Trophoblast cell (in vitro differentiated cells and primary cell): ENCODE results near the gene NASP.
A peak's percentile ranks its signal among the peaks of the same experiment; 100 is the strongest.
"Not testable (repeated sequence)": the region's sequence is repeated elsewhere in the genome, so short reads cannot be mapped to it uniquely, and the experiment has no call there.

Experiments
- DNase-seq, 2 donors: peaks; one replicate each; pipeline ENCODE4 v3.0.0-alpha.2; 2016
- H2AFZ ChIP-seq: 2 replicates; pipeline ENCODE4 v1.6.1; 2013; ENCODE audit warnings: low read length, moderate library complexity, mild to moderate bottlenecking; ENCODE audit not compliant: insufficient read depth, poor library complexity
- H2AK5ac ChIP-seq: 2 replicates; pipeline ENCODE4 v1.6.1; 2013; ENCODE audit warnings: mild to moderate bottlenecking, low read length
- H2BK120ac ChIP-seq: 2 replicates; pipeline ENCODE4 v1.6.1; 2013; ENCODE audit warnings: low read length, mild to moderate bottlenecking, moderate library complexity; ENCODE audit not compliant: insufficient read depth, poor library complexity
- H2BK12ac ChIP-seq: 2 replicates; pipeline ENCODE4 v1.6.1; 2013; ENCODE audit warnings: mild to moderate bottlenecking, low read length, moderate library complexity
- H2BK5ac ChIP-seq: 2 replicates; pipeline ENCODE4 v1.6.1; 2013; ENCODE audit warnings: low read length, low read depth, moderate library complexity, mild to moderate bottlenecking; ENCODE audit not compliant: poor library complexity
- H3K14ac ChIP-seq: 2 replicates; pipeline ENCODE4 v1.6.1; 2013; ENCODE audit warnings: mild to moderate bottlenecking, low read length
- H3K18ac ChIP-seq: 2 replicates; pipeline ENCODE4 v1.6.1; 2013; ENCODE audit warnings: mild to moderate bottlenecking, low read length
- H3K23ac ChIP-seq: 2 replicates; pipeline ENCODE4 v1.6.1; 2013; ENCODE audit warnings: low read length
- H3K27ac ChIP-seq: 2 replicates; pipeline ENCODE4 v1.5.1; 2013; ENCODE audit warnings: low read depth, mild to moderate bottlenecking, inconsistent platforms, low read length, moderate library complexity
- H3K27me3 ChIP-seq: 2 replicates; pipeline ENCODE4 v1.6.1; 2013; ENCODE audit warnings: inconsistent platforms, mild to moderate bottlenecking, low read length, moderate library complexity; ENCODE audit not compliant: insufficient read depth
- H3K36me3 ChIP-seq, 2 experiments: 1 replicate in 1 of 2; 2 replicates in 1 of 2; pipeline ENCODE4 v1.6.1; 2013; ENCODE audit warnings: low read length in 2 of 2, mild to moderate bottlenecking in 2 of 2, moderate library complexity in 1 of 2; ENCODE audit not compliant: insufficient read depth in 2 of 2, control insufficient read depth in 1 of 2
- H3K4ac ChIP-seq: 2 replicates; pipeline ENCODE4 v1.6.1; 2013; ENCODE audit warnings: low read depth, mild to moderate bottlenecking, low read length, moderate library complexity
- H3K4me1 ChIP-seq, 2 experiments: 1 replicate in 1 of 2; 2 replicates in 1 of 2; pipeline ENCODE4 v1.6.1; 2013; ENCODE audit warnings: low read length in 2 of 2, mild to moderate bottlenecking in 2 of 2, moderate library complexity in 1 of 2; ENCODE audit not compliant: insufficient read depth in 2 of 2, control insufficient read depth in 1 of 2
- H3K4me2 ChIP-seq: 2 replicates; pipeline ENCODE4 v1.6.1; 2013; ENCODE audit warnings: inconsistent platforms, mild to moderate bottlenecking, low read length, moderate library complexity
- H3K4me3 ChIP-seq: 2 replicates; pipeline ENCODE4 v1.5.1; 2013; ENCODE audit warnings: mild to moderate bottlenecking, low read depth, low read length, inconsistent platforms
- H3K79me1 ChIP-seq: one replicate; pipeline ENCODE4 v1.6.1; 2013; ENCODE audit warnings: low read length
- H3K79me2 ChIP-seq: 2 replicates; pipeline ENCODE4 v1.6.1; 2013; ENCODE audit warnings: low read length, mild to moderate bottlenecking; ENCODE audit not compliant: control insufficient read depth, insufficient read depth, poor library complexity
- H3K9ac ChIP-seq: 2 replicates; pipeline ENCODE4 v1.6.1; 2013; ENCODE audit warnings: mild to moderate bottlenecking, low read length
- H3K9me3 ChIP-seq: 2 replicates; pipeline ENCODE4 v1.6.1; 2013; ENCODE audit warnings: low read depth, mild to moderate bottlenecking, control low read depth, inconsistent platforms, low read length; ENCODE audit not compliant: insufficient read depth
- H4K12ac ChIP-seq: 2 replicates; pipeline ENCODE4 v1.6.1; 2013; ENCODE audit warnings: low read depth, mild to moderate bottlenecking, low read length, moderate library complexity
- H4K8ac ChIP-seq: 2 replicates; pipeline ENCODE4 v1.6.1; 2013; ENCODE audit warnings: low read depth, mild to moderate bottlenecking, low read length, moderate library complexity
- H4K91ac ChIP-seq: one replicate; pipeline ENCODE4 v1.6.1; 2013; ENCODE audit warnings: low read depth, mild to moderate bottlenecking, low read length, moderate library complexity
- WGBS: extraction: QIAGEN DNeasy Blood & Tissue Kit; methylation state at CpG from one replicate; pipeline ENCODE4 v1.1.7; 2013; ENCODE audit warnings: missing lambda C conversion rate; ENCODE audit not compliant: insufficient read length, insufficient coverage; ENCODE audit errors: extremely low coverage; 5-methylcytosine and 5-hydroxymethylcytosine counted together

NASP gene

DNA sequence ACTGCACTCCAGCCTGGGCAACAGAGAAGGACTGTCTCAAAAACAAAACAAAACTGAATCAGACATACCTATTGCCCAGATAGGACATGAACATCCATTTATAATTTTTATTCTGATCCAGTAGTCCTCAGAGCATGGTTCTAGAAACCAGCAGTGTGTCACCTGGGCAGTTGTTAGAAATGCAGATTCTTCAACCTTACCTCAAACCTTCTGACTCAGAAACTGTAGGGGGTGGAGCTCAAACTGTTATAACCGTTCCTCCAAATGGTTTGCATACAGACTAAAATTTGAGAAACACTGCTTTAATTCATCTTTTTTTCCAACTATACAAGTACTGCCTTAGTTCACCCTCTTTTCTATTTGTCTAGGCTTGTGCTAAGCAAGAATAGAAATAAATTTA, 6.0 kb downstream of the NASP start:
- Histone ChIP-seq H2BK12ac (no peak overlapping the region), H3K4me3 (no peak overlapping the region), H2AK5ac (no peak overlapping the region), H2BK5ac (no peak overlapping the region), H3K18ac (no peak overlapping the region), H3K9me3 (no peaks in the 10 kb centered on the region), H3K27me3 (no peaks in the 10 kb centered on the region), H3K79me1 (no peaks in the 10 kb centered on the region), H2BK120ac (no peak overlapping the region), H3K23ac (no peak overlapping the region), H3K14ac (no peak overlapping the region), H3K9ac (no peak overlapping the region), H3K36me3 (peaks cover 18 to 23% of the 10 kb centered on the region in 2 experiments), H3K4me2 (no peak overlapping the region), H3K4ac (peak overlapping the region; percentile 60), H4K12ac (no peak overlapping the region), H2AFZ (no peak overlapping the region), H4K8ac (no peak overlapping the region), H3K4me1 (peaks cover 3 to 8% of the 10 kb centered on the region in 2 experiments), H4K91ac (no peak overlapping the region), H3K27ac (no peak overlapping the region), H3K79me2 (peaks cover 23% of the 10 kb centered on the region)
- WGBS: no CpG with 5 or more reads among the region's 1 CpG
- no peak for DNase-seq

DNA sequence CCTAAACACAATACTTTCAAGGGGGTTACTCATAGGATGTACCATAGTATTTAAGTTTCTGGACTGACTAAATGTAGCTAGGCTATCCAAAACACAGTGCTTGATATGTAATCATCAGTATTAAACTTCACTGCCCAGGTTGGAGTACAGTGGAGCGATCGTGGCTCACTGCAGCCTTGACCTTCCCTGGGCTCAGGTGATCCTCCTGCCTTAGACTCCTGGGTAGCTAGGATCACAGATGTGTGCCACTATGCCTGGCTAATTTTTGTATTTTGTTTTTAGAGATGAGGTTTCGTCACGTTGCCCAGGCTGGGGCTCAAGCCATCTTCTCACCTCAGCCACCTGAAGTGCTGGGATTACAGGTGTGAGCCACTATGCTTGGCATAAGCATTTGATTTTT, 10.6 kb downstream of the NASP start:
- Histone ChIP-seq H3K79me2 (peaks cover 5% of the 10 kb centered on the region), H3K4ac (peak overlapping the region; percentile 87), H3K4me2 (no peak overlapping the region), H3K23ac (no peak overlapping the region), H4K8ac (no peak overlapping the region), H3K79me1 (no peaks in the 10 kb centered on the region), H3K27ac (no peak overlapping the region), H2BK12ac (no peak overlapping the region), H2AK5ac (no peak overlapping the region), H3K4me3 (no peak overlapping the region), H3K4me1 (no peaks in the 10 kb centered on the region), H2BK5ac (no peak overlapping the region), H3K9ac (no peak overlapping the region), H2AFZ (no peak overlapping the region), H3K18ac (no peak overlapping the region), H3K9me3 (no peaks in the 10 kb centered on the region), H3K14ac (no peak overlapping the region), H3K36me3 (peaks cover 22 to 28% of the 10 kb centered on the region in 2 experiments), H3K27me3 (no peaks in the 10 kb centered on the region), H4K12ac (no peak overlapping the region), H4K91ac (no peak overlapping the region), H2BK120ac (no peak overlapping the region)
- DNase-seq: no peak
- no CpG with 5 or more reads among the region's 4 CpGs for WGBS

DNA sequence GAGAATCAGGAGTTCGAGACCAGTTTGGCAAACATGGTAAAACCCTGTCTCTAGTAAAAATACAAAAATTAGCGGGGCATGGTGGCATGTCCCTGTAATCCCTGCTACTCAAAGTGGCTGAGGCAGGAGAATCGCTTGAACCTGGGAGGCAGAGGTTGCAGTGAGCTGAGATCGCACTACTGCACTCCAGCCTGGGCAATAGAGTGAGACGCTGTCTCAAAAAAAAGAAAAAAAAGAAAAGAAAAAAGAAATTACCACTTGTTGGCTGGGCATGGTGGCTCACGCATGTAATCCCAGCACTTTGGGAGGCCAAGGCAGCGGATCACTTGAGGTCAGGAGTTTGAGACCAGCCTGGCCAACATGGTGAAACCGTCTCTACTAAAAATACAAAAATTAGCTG, 12.9 kb downstream of the NASP start:
- H3K27ac ChIP-seq, H4K12ac ChIP-seq, H2AFZ ChIP-seq, H2BK5ac ChIP-seq, H3K9ac ChIP-seq, DNase-seq, H2BK120ac ChIP-seq, H3K18ac ChIP-seq, H3K79me2 ChIP-seq, H3K4me3 ChIP-seq, H2BK12ac ChIP-seq, H4K8ac ChIP-seq, H3K27me3 ChIP-seq, H3K79me1 ChIP-seq, H3K4me1 ChIP-seq, H3K14ac ChIP-seq, H3K9me3 ChIP-seq, H3K4me2 ChIP-seq, H4K91ac ChIP-seq, H2AK5ac ChIP-seq, H3K23ac ChIP-seq: not testable (repeated sequence)
- peaks cover 22 to 23% of the 10 kb centered on the region in 2 experiments for H3K36me3 ChIP-seq
- peak overlapping the region; percentile 30 for H3K4ac ChIP-seq
- no CpG with 5 or more reads among the region's 8 CpGs for WGBS

DNA sequence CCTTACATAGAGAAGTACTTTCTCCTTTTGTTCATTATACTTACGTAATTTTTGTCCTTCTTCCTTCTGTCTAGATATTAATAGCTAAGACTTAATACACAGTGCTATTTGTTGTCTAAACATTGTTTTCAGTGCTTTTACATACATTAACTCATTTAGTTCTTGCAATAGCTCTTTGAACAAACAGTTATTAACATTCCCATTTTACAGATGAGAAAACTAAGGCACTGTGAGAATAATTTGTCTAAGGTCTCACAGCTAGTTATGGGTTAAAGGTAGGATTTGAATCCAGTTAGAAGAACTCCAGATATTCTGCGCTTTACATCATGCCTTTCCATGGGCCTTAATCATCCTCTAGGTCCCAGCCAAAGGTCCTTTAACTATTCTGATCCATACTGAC, 20.4 kb downstream of the NASP start:
- Histone ChIP-seq H3K27ac (no peak overlapping the region), H3K18ac (no peak overlapping the region), H3K4me2 (no peak overlapping the region), H3K14ac (no peak overlapping the region), H3K4ac (no peak overlapping the region), H3K79me1 (no peaks in the 10 kb centered on the region), H3K79me2 (no peaks in the 10 kb centered on the region), H4K12ac (no peak overlapping the region), H2BK12ac (no peak overlapping the region), H3K27me3 (no peaks in the 10 kb centered on the region), H2AK5ac (no peak overlapping the region), H2BK5ac (no peak overlapping the region), H2AFZ (no peak overlapping the region), H2BK120ac (no peak overlapping the region), H3K4me3 (no peak overlapping the region), H3K9ac (no peak overlapping the region), H3K9me3 (no peaks in the 10 kb centered on the region), H3K4me1 (peaks cover 0 to 2% of the 10 kb centered on the region in 2 experiments), H4K91ac (no peak overlapping the region), H3K23ac (no peak overlapping the region), H4K8ac (no peak overlapping the region), H3K36me3 (peaks cover 10 to 24% of the 10 kb centered on the region in 2 experiments)
- no peak for DNase-seq
- no CpG with 5 or more reads among the region's 2 CpGs for WGBS
